Measurements from ENCODE around the gene COL6A5.
A peak's percentile ranks its signal among the peaks of the same experiment; 100 is the strongest.

The COL6A5 gene

GRCh38 chr3:130345487-130346079 lies at the start of gene COL6A5:
COL6A5 (plus strand) TSS chr3:130345672; CDS start chr3:130373639, 27,967 bp downstream.
- H3K27me3 ChIP-seq (ENCODE audit: control insufficient read depth, insufficient read depth, low read length): no peaks in the 10 kb centered on the region
- H3K9me3 ChIP-seq (ENCODE audit: control insufficient read depth, low read length): no peaks in the 10 kb centered on the region
- TF ChIP-seq CTCF (IDR thresholded peaks at IDR 0.05): no peak

DNA sequence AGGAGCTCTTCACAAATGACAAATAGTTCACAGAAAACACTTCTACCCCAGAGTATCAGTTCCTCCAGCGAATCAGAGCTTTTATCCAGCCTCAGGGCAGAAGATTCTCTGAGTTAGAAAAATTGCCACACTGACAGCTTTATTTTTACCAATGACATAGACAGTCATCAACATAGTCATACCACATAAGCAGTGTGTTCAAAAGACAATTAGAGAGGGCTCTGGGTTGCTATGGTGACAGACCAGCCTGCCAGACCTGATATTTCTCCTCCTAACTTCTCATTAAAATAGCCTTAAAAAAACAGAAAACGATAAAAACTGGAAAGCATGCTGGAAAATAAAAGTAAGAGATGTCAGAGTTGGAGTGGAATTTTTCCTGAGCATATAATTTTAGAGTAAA lies 45.9 kb upstream of the COL6A5 start:
- Histone ChIP-seq H3K27ac (no peak overlapping the region), H3K4me3 (ENCODE audit: low read depth, low read length) (no peak overlapping the region), H3K4me2 (ENCODE audit: low read length) (no peak overlapping the region), H3K27me3 (ENCODE audit: control insufficient read depth, insufficient read depth, low read length) (no peaks in the 10 kb centered on the region), H3K9ac (no peak overlapping the region), H3K79me2 (no peaks in the 10 kb centered on the region), H3K4me1 (no peaks in the 10 kb centered on the region), H3K9me3 (ENCODE audit: control insufficient read depth, low read length) (no peaks in the 10 kb centered on the region), H3K36me3 (ENCODE audit: control insufficient read depth, insufficient read depth, low read length) (no peaks in the 10 kb centered on the region), H2AFZ (no peak overlapping the region)
- no peak for TF ChIP-seq CTCF (IDR thresholded peaks at IDR 0.05)

More at GRCh38 chr3:130345487-130346079, at the start of gene COL6A5:
- Histone ChIP-seq H3K4me3 (ENCODE audit: low read depth, low read length) (no peak within 1 kb of the TSS), H3K79me2 (no peaks in the 10 kb centered on the region), H3K36me3 (ENCODE audit: control insufficient read depth, insufficient read depth, low read length) (no peaks in the 10 kb centered on the region), H3K4me2 (ENCODE audit: low read length) (peak within 1 kb of the TSS; percentile 20), H3K9ac (no peak within 1 kb of the TSS), H2AFZ (no peak within 1 kb of the TSS), H3K4me1 (no peaks in the 10 kb centered on the region), H3K27ac (no peak within 1 kb of the TSS)

GRCh38 chr3:130300888-130301287 lies 44.6 kb upstream of the COL6A5 start:
- H3K4me1 ChIP-seq: no peaks in the 10 kb centered on the region
- H3K9me3 ChIP-seq (ENCODE audit: control insufficient read depth, low read length): no peaks in the 10 kb centered on the region
- TF ChIP-seq CTCF (IDR thresholded peaks at IDR 0.05): no peak
- no peaks in the 10 kb centered on the region for H3K27me3 ChIP-seq (ENCODE audit: control insufficient read depth, insufficient read depth, low read length)
- no peak overlapping the region for H3K9ac ChIP-seq
- no peaks in the 10 kb centered on the region for H3K79me2 ChIP-seq
- H3K4me3 ChIP-seq (ENCODE audit: low read depth, low read length): no peak overlapping the region
- H3K36me3 ChIP-seq (ENCODE audit: control insufficient read depth, insufficient read depth, low read length): no peaks in the 10 kb centered on the region
- no peak overlapping the region for H2AFZ ChIP-seq
- H3K27ac ChIP-seq: no peak overlapping the region
- no peak overlapping the region for H3K4me2 ChIP-seq (ENCODE audit: low read length)

DNA sequence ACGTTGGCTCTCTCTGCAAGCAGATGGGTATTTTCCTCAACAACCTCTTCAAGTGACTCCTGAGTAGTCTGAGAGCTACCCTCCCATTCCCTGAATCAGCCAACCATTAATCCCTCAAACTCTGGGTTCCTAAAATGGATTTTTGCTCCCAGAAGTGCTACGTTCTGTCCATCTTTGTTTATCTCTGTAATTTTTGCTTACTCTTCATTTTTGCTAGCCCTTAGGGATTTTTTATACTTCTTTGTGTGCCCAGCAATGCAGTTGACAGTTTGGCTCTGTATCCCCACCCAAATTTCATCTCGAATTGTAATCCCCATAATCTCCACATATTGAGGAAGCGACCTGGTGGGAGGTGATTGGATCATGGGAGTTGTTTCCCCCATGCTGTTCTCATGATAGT lies 35.4 kb upstream of the COL6A5 start:
- Histone ChIP-seq H3K27me3 (ENCODE audit: control insufficient read depth, insufficient read depth, low read length) (no peaks in the 10 kb centered on the region), H3K4me1 (no peaks in the 10 kb centered on the region), H2AFZ (no peak overlapping the region), H3K9ac (no peak overlapping the region), H3K4me2 (ENCODE audit: low read length) (no peak overlapping the region), H3K36me3 (ENCODE audit: control insufficient read depth, insufficient read depth, low read length) (no peaks in the 10 kb centered on the region), H3K27ac (no peak overlapping the region), H3K9me3 (ENCODE audit: control insufficient read depth, low read length) (no peaks in the 10 kb centered on the region), H3K79me2 (no peaks in the 10 kb centered on the region), H3K4me3 (ENCODE audit: low read depth, low read length) (no peak overlapping the region)
- no peak for TF ChIP-seq CTCF (IDR thresholded peaks at IDR 0.05)

DNA sequence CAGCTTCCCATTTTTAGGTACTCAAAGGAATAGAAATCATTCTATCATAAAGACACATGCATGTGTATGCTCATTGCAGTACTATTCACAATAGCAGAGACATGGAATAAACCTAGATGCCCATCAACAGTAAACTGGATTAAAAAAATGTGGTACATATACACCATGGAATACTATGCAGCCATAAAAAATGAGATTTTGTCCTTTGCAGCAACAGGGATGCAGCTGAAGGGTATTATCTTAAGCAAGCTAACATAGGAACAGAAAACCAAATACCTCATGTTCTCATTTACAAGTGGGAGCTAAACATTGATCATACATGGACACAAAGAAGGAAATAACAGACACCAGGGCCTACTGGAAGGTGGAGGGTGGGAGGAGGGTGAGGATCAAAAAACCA lies 33.1 kb upstream of the COL6A5 start:
- no peaks in the 10 kb centered on the region for H3K9me3 ChIP-seq (ENCODE audit: control insufficient read depth, low read length)
- H3K36me3 ChIP-seq (ENCODE audit: control insufficient read depth, insufficient read depth, low read length): no peaks in the 10 kb centered on the region
- H3K79me2 ChIP-seq: no peaks in the 10 kb centered on the region
- no peaks in the 10 kb centered on the region for H3K4me1 ChIP-seq
- TF ChIP-seq CTCF (IDR thresholded peaks at IDR 0.05): no peak
- no peaks in the 10 kb centered on the region for H3K27me3 ChIP-seq (ENCODE audit: control insufficient read depth, insufficient read depth, low read length)
- H3K9ac ChIP-seq: no peak overlapping the region
- H3K27ac ChIP-seq: no peak overlapping the region
- H3K4me2 ChIP-seq (ENCODE audit: low read length): no peak overlapping the region
- no peak overlapping the region for H2AFZ ChIP-seq
- H3K4me3 ChIP-seq (ENCODE audit: low read depth, low read length): no peak overlapping the region

All from parathyroid adenoma (tissue), 2 donors.